Measurements from ENCODE around the gene MAP4K4. TPM values are rescaled to one million over a fixed set of nuclear protein-coding genes. Genes with fewer than 3 reads are reported as not detected.
"Not testable (repeated sequence)": the region's sequence is repeated elsewhere in the genome, so short reads cannot be mapped to it uniquely, and the experiment has no call there.

MAP4K4 gene
- total RNA-seq, 1 experiment from 2014 or later: 136 TPM

DNA sequence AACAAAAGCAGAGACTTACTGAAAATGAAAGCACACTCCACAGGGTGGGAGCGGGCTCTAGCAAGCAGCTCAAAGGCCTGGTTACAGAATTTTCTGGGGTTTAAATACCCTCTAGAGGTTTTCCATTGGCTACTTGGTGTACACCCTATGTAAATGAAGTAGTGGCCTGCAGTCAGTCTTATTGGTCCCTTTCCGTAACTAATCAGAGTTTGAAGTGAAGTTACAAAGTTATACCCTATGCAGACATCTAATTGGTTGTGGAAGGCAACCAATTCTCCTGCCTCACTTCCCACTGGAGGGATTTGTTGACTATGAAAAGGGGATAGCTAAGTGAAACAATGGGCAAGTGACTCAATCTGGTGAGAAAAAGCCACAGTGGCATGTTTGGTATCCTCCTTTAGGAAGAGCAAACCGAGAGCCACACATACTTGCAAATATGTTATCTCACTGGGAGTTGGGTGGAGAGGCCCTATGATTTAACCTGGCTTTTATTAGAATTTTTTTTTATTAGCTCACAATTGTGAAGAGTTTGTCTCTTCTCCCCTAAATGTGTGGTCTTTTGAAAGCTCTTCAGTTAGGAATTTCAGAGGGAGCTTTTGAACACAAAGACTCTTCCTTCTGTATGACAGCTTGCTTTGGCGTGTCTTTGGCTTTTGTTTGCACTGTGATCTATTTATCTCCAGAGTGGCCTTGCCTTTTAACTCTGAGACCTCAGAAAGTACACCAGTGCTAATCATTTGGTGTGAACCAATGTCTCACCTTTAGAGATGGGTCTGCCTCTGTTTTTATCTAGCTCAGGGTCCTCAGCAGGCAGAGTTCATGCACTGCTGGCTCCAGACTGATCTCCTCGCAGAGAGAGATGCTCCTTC, 69.6 kb downstream of the MAP4K4 start:
- H3K4me3 Mint-ChIP-seq (ENCODE audit: low read depth, unreplicated experiment): peak overlapping the region; percentile 46
- TF ChIP-seq, protein P1, sequence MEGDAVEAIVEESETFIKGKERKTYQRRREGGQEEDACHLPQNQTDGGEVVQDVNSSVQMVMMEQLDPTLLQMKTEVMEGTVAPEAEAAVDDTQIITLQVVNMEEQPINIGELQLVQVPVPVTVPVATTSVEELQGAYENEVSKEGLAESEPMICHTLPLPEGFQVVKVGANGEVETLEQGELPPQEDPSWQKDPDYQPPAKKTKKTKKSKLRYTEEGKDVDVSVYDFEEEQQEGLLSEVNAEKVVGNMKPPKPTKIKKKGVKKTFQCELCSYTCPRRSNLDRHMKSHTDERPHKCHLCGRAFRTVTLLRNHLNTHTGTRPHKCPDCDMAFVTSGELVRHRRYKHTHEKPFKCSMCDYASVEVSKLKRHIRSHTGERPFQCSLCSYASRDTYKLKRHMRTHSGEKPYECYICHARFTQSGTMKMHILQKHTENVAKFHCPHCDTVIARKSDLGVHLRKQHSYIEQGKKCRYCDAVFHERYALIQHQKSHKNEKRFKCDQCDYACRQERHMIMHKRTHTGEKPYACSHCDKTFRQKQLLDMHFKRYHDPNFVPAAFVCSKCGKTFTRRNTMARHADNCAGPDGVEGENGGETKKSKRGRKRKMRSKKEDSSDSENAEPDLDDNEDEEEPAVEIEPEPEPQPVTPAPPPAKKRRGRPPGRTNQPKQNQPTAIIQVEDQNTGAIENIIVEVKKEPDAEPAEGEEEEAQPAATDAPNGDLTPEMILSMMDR (IDR thresholded peaks at IDR 0.05; ENCODE audit: unreplicated experiment): no peak
- intact Hi-C loops (cut with micrococcal nuclease; ENCODE audit: unreplicated experiment): loop anchor here (2.0 to 5.0 kb wide), 2 partner anchors 22 to 70 kb away; partner anchors contain the start of gene MAP4K4
- BruUV-seq (replicated peaks): TSS peak; percentile 22
- DNase-seq: peak; percentile 15
- H3K4me1 Mint-ChIP-seq (ENCODE audit: low read depth, unreplicated experiment): peaks cover 82% of the 10 kb centered on the region
- peaks cover 13% of the 10 kb centered on the region for H3K36me3 Mint-ChIP-seq (ENCODE audit: insufficient read depth, unreplicated experiment)
- H3K9me3 Mint-ChIP-seq (ENCODE audit: low read depth, unreplicated experiment): no peaks in the 10 kb centered on the region
- H3K27ac Mint-ChIP-seq (ENCODE audit: unreplicated experiment): peak overlapping the region; percentile 69
- CTCF ChIA-PET: interaction anchor here (0.6 to 1.7 kb wide), 8 partner anchors 8 to 348 kb away, joined by 3 to 11 read pairs (median 4); no protein-coding TSS in a partner anchor
- no peaks in the 10 kb centered on the region for H3K27me3 Mint-ChIP-seq (ENCODE audit: unreplicated experiment)

DNA sequence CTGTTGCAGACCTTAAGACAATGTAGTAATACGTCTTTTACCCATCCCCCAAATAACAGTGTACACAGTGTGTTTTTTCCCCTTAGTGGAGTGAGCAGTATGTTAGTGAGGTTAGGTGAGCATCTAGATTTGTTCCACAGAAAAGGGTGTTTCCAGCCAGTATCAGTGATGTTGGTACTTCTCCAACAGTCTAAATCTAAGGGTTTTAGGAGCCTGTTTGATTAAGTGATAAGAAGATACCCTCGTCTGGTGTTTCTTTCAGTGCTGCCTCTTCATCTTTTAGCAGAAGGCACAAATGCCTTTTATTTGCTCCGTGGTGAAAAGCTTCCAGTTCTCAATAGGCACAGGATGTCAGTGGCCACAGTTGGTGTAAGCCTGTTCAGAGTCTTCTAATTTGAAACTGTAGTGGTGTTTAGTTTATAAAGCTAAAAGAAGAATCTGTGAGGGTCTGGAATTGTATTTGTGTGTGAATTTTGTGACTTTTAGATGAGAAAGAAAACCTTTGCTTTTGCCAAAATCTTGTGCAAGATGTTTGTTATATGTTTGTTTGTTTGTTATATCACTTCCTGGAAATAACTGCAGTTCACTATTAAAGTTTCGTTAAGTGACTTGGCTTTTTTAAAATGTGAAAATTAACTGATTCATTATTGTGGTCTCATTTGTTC, 71.2 kb downstream of the MAP4K4 start:
- Mint-ChIP-seq H3K36me3 (ENCODE audit: insufficient read depth, unreplicated experiment) (peaks cover 10% of the 10 kb centered on the region), H3K4me3 (ENCODE audit: low read depth, unreplicated experiment) (no peak overlapping the region), H3K9me3 (ENCODE audit: low read depth, unreplicated experiment) (peaks cover 2% of the 10 kb centered on the region), H3K27me3 (ENCODE audit: unreplicated experiment) (no peaks in the 10 kb centered on the region), H3K4me1 (ENCODE audit: low read depth, unreplicated experiment) (peaks cover 66% of the 10 kb centered on the region), H3K27ac (ENCODE audit: unreplicated experiment) (peak overlapping the region; percentile 9)
- TF ChIP-seq, protein P1 (IDR thresholded peaks at IDR 0.05; ENCODE audit: unreplicated experiment): no peak
- CTCF ChIA-PET: interaction anchor here (0.9 to 3.6 kb wide), 4 partner anchors 10 to 63 kb away, joined by 3 to 17 read pairs (median 7); no protein-coding TSS in a partner anchor
- intact Hi-C loops (cut with micrococcal nuclease; ENCODE audit: unreplicated experiment): loop anchor here (5.0 kb wide), 1 partner anchor 71 kb away; the partner anchor contains the start of gene MAP4K4
- BruUV-seq (replicated peaks): no TSS peak
- no peak for DNase-seq

DNA sequence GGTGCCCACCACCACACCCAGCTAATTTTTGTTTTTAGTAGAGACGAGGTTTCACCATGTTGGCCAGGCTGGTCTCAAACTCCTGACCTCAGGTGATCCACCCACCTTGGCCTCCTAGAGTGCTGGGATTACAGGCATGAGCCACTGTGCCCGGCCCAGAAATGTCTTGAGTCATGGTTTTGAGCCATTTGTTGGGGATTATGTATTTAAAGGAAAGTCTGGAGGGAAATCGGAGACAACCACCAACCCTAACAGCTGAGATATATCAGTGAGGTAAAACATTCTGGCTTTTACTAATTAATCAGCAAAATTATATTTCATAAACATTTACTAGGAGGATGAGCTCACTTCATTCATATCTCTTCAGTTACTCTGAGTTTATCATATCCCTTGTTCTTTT, 72.2 kb downstream of the MAP4K4 start:
- H3K27me3 Mint-ChIP-seq (ENCODE audit: unreplicated experiment); DNase-seq; H3K36me3 Mint-ChIP-seq (ENCODE audit: insufficient read depth, unreplicated experiment); H3K4me3 Mint-ChIP-seq (ENCODE audit: low read depth, unreplicated experiment); H3K9me3 Mint-ChIP-seq (ENCODE audit: low read depth, unreplicated experiment); BruUV-seq (replicated peaks): not testable (repeated sequence)
- CTCF ChIA-PET: interaction anchor here (1.0 to 3.6 kb wide), 5 partner anchors 11 to 252 kb away, joined by 3 to 17 read pairs (median 4); no protein-coding TSS in a partner anchor
- H3K27ac Mint-ChIP-seq (ENCODE audit: unreplicated experiment): peak overlapping the region; percentile 9
- peaks cover 55% of the 10 kb centered on the region for H3K4me1 Mint-ChIP-seq (ENCODE audit: low read depth, unreplicated experiment)
- intact Hi-C loops (cut with micrococcal nuclease; ENCODE audit: unreplicated experiment): loop anchor here (1.0 to 5.0 kb wide), 3 partner anchors 62 to 251 kb away; partner anchors contain the start of gene MAP4K4

DNA sequence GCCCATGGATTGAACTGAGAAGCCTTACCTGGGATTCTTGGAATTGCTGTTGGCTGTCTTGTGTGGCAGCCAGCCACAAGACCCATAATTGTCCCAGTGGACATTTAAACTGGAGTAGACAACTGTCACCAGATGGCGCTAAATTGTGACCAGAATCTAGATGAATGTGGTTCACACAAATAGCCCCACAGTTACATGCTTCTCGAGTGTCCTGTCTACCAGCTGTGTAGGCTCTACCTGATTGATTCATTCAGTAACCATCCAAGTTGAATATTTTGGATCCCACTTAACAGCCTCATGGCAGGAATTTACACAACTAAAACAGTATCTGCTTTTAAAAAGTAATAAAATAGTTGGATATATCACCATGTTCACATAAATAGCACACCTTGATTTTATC, 73.2 kb downstream of the MAP4K4 start:
- Mint-ChIP-seq H3K9me3 (ENCODE audit: low read depth, unreplicated experiment) (peaks cover 4% of the 10 kb centered on the region), H3K36me3 (ENCODE audit: insufficient read depth, unreplicated experiment) (peaks cover 5% of the 10 kb centered on the region), H3K27ac (ENCODE audit: unreplicated experiment) (peak overlapping the region; percentile 61), H3K27me3 (ENCODE audit: unreplicated experiment) (no peaks in the 10 kb centered on the region), H3K4me1 (ENCODE audit: low read depth, unreplicated experiment) (peaks cover 58% of the 10 kb centered on the region), H3K4me3 (ENCODE audit: low read depth, unreplicated experiment) (no peak overlapping the region)
- CTCF ChIA-PET: interaction anchor here (1.0 to 3.6 kb wide), 9 partner anchors 8 to 429 kb away, joined by 3 to 17 read pairs (median 4); no protein-coding TSS in a partner anchor
- peak; percentile 51 for DNase-seq
- BruUV-seq (replicated peaks): no TSS peak
- TF ChIP-seq, protein P1 (IDR thresholded peaks at IDR 0.05; ENCODE audit: unreplicated experiment): no peak
- intact Hi-C loops (cut with micrococcal nuclease; ENCODE audit: unreplicated experiment): loop anchor here (1.0 to 2.0 kb wide), 2 partner anchors 61 to 252 kb away; no protein-coding TSS in a partner anchor

Measured in Calu3 (cell line).